ENCODE data around the gene UBE2K.
"Not testable (repeated sequence)": the region's sequence is repeated elsewhere in the genome, so short reads cannot be mapped to it uniquely, and the experiment has no call there.

Gene UBE2K

GRCh38 chr4:39682138-39682537 lies 15.8 kb upstream of the UBE2K start:
- H3K9ac ChIP-seq = peak overlapping the region in 1 of 11 experiments; percentile 17; a peak in 2 of 22 replicates
- no peaks in the 10 kb centered on the region for H3K27me3 ChIP-seq
- peak overlapping the region in 8 of 11 experiments; percentile 2 to 64 (median 44); a peak in 14 of 22 replicates for H3K27ac ChIP-seq
- no peaks in the 10 kb centered on the region for H3K36me3 ChIP-seq
- peak overlapping the region; percentile 36 to 70 (median 61) for H3K4me2 ChIP-seq
- H3K4me3 ChIP-seq = no peak overlapping the region
- peaks cover 16 to 41% (median 22%) of the 10 kb centered on the region in 10 experiments for H3K4me1 ChIP-seq
- no peaks in the 10 kb centered on the region for H3K9me3 ChIP-seq (replicated peaks in 1 of 11)
- H4K20me1 ChIP-seq = no peaks in the 10 kb centered on the region
- no peak for TF ChIP-seq Cebpa-rat (IDR thresholded peaks at IDR 0.05)

DNA sequence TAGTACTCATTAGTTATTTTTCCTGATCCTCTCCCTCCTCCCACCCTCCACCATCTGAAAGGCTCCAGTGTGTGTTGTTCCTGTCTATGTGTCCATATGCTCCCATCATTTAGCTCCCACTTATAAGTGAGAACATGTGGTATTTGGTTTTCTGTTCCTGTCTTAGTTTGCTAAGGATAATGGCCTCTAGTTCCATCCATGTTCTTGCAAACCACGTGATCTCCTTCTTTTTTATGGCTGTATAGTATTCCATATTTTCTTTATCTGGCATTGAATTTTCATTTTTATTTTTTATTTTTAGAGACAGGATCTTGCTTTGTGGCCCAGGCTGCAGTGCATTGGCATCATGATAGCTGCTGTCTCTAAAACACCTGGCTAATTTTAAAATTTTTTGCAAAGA lies 11.9 kb upstream of the UBE2K start:
- H3K4me3 ChIP-seq = no peak overlapping the region
- no peak overlapping the region for H3K27ac ChIP-seq
- peaks cover 16 to 25% (median 21%) of the 10 kb centered on the region in 10 experiments for H3K4me1 ChIP-seq
- no peaks in the 10 kb centered on the region for H3K36me3 ChIP-seq
- no peaks in the 10 kb centered on the region for H3K27me3 ChIP-seq
- TF ChIP-seq Cebpa-rat (IDR thresholded peaks at IDR 0.05) = no peak
- H3K9ac ChIP-seq = no peak overlapping the region
- no peak overlapping the region for H3K4me2 ChIP-seq
- H3K9me3 ChIP-seq (replicated peaks in 1 of 11) = no peaks in the 10 kb centered on the region
- no peaks in the 10 kb centered on the region for H4K20me1 ChIP-seq

DNA sequence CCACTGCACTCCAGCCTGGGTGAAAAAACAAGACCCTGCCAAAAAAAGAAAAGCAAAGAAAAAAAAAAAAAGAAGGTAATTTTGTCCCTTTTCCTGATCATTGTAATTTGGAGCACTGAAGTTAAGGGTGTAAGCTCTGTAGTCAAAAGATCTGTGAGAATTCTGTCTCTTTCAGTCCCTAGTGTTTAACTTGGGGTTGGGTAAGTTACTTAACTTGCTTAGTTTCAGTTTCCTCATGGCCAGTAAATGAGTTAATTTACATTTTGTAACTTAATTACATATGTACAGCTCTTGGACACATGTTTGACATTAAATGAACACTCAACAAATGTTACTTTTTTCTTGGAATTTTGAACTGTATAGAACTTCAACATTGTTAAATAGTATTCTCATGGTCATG lies 10.9 kb upstream of the UBE2K start:
- H4K20me1 ChIP-seq = no peaks in the 10 kb centered on the region
- H3K36me3 ChIP-seq = no peaks in the 10 kb centered on the region
- peaks cover 10 to 15% (median 11%) of the 10 kb centered on the region in 10 experiments for H3K4me1 ChIP-seq
- H3K27me3 ChIP-seq = no peaks in the 10 kb centered on the region
- H3K9me3 ChIP-seq (replicated peaks in 1 of 11) = no peaks in the 10 kb centered on the region
- peak overlapping the region in 2 of 11 experiments; percentile 6 to 29; a peak in 2 of 22 replicates for H3K4me2 ChIP-seq
- H3K4me3 ChIP-seq = no peak overlapping the region
- H3K27ac ChIP-seq = no peak overlapping the region
- no peak for TF ChIP-seq Cebpa-rat (IDR thresholded peaks at IDR 0.05)
- H3K9ac ChIP-seq = no peak overlapping the region

DNA sequence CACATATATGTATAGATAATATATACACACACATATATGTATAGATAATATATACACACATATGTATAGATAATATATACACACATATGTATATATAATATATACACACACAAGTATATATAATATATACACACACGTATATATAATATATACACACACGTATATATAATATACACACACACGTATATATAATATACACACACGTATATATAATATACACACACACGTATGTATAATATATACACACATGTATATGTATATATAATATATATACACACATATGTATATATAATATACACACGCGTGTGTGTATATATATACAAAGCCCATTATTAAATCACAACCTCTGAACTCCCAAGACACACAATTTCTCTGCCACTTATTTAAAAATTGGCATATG lies 8.0 kb upstream of the UBE2K start:
- no peaks in the 10 kb centered on the region for H3K36me3 ChIP-seq
- no peak overlapping the region for H3K4me3 ChIP-seq
- H3K27ac ChIP-seq = no peak overlapping the region
- no peak for TF ChIP-seq Cebpa-rat (IDR thresholded peaks at IDR 0.05)
- H3K27me3 ChIP-seq = no peaks in the 10 kb centered on the region
- no peaks in the 10 kb centered on the region for H3K9me3 ChIP-seq (replicated peaks in 1 of 11)
- H3K4me1 ChIP-seq = peaks cover 0 to 4% (median 0%) of the 10 kb centered on the region in 10 experiments; a peak in 2 of 20 replicates
- H3K9ac ChIP-seq = no peak overlapping the region
- H3K4me2 ChIP-seq = no peak overlapping the region
- H4K20me1 ChIP-seq = no peaks in the 10 kb centered on the region

- Histone ChIP-seq H3K4me1 (peaks cover 14 to 38% (median 26%) of the 10 kb centered on the region in 10 experiments), H3K27ac (peak overlapping the region; percentile 85 to 98 (median 97)), H3K4me3 (peak overlapping the region; percentile 79 to 97 (median 93)), H4K20me1 (peaks cover 41 to 53% (median 50%) of the 10 kb centered on the region in 11 experiments), H3K4me2 (peak overlapping the region; percentile 74 to 95 (median 85)), H3K9ac (peak overlapping the region; percentile 89 to 98 (median 96)), H3K36me3 (peaks cover 19 to 24% (median 22%) of the 10 kb centered on the region in 11 experiments), H3K27me3 (no peaks in the 10 kb centered on the region), H3K9me3 (replicated peaks in 1 of 11) (no peaks in the 10 kb centered on the region)
- no peak for TF ChIP-seq Cebpa-rat (IDR thresholded peaks at IDR 0.05)
These were observed 581 bp downstream of the UBE2K start for GRCh38 chr4:39698424-39699009.

- Histone ChIP-seq H3K27me3 (no peaks in the 10 kb centered on the region), H3K9me3 (replicated peaks in 1 of 11) (0 out of 22 replicates have a peak, but pooled peaks cover 0 to 4% (median 0%) of the 10 kb centered on the region in 11 experiments), H3K9ac (peak overlapping the region; percentile 46 to 98 (median 96); a peak in 17 of 22 replicates), H3K4me2 (peak overlapping the region; percentile 74 to 95 (median 85); a peak in 21 of 22 replicates), H3K4me3 (peak overlapping the region; percentile 79 to 97 (median 93)), H3K27ac (peak overlapping the region in 9 of 11 experiments; percentile 2 to 98 (median 45); a peak in 16 of 22 replicates), H3K4me1 (peaks cover 14 to 38% (median 26%) of the 10 kb centered on the region in 10 experiments), H3K36me3 (peaks cover 28 to 36% (median 33%) of the 10 kb centered on the region in 11 experiments), H4K20me1 (peaks cover 54 to 66% (median 63%) of the 10 kb centered on the region in 11 experiments)
- no peak for TF ChIP-seq Cebpa-rat (IDR thresholded peaks at IDR 0.05)
These were observed 1.9 kb downstream of the UBE2K start for GRCh38 chr4:39699687-39700409.

DNA sequence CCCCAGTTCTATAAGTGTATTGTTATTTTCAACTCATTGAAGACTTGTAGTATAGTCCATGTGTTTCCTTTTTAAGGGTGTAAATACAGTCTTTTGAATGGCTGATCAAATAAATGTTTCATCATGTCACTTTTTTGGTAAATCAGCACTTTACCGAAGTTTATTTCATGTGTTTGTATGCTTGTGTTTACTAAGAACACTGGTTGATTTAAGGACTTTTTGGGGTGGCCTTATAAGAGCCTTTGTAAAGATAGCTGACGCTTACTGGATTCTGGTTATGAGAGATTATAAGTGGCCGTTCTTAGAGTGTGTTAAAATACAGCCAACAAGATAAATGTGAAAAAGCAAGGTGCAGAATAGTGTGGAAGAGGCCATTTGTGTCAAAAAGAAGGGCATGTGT lies 2.6 kb downstream of the UBE2K start:
- H3K4me2 ChIP-seq = peak overlapping the region; percentile 74 to 95 (median 85)
- no peak for TF ChIP-seq Cebpa-rat (IDR thresholded peaks at IDR 0.05)
- peaks cover 0 to 5% (median 0%) of the 10 kb centered on the region in 11 experiments; a peak in 2 of 22 replicates for H3K9me3 ChIP-seq (replicated peaks in 1 of 11)
- peak overlapping the region; percentile 79 to 97 (median 93); a peak in 16 of 20 replicates for H3K4me3 ChIP-seq
- peak overlapping the region; percentile 6 to 98 (median 96); a peak in 16 of 22 replicates for H3K9ac ChIP-seq
- peaks cover 14 to 38% (median 26%) of the 10 kb centered on the region in 10 experiments for H3K4me1 ChIP-seq
- peak overlapping the region in 7 of 11 experiments; percentile 2 to 98 (median 97); a peak in 9 of 22 replicates for H3K27ac ChIP-seq
- H4K20me1 ChIP-seq = peaks cover 61 to 73% (median 70%) of the 10 kb centered on the region in 11 experiments
- no peaks in the 10 kb centered on the region for H3K27me3 ChIP-seq
- peaks cover 35 to 43% (median 40%) of the 10 kb centered on the region in 11 experiments for H3K36me3 ChIP-seq

DNA sequence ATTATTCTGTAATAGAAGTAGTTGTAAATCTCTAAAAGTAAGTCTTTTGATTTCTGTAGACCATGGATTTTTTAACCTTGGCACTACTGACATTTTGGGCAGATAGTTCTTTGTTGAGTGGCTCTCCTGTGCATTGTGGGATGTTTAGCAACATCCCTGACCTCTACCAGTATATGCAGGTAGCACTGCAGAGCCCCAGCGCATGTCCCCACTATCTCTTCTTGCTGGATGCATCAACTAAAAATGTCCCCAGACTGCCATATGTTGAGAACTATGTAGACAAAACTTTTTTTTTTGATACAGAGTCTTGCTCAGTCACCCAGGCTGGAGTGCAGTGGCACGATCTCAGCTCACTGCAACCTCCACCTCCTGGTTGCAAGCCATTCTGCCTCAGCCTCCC lies 4.8 kb downstream of the UBE2K start:
- H3K36me3 ChIP-seq = peaks cover 37 to 65% (median 58%) of the 10 kb centered on the region in 11 experiments
- H3K4me3 ChIP-seq = no peak overlapping the region
- H3K4me1 ChIP-seq = peaks cover 4 to 47% (median 20%) of the 10 kb centered on the region in 10 experiments; a peak in 17 of 20 replicates
- no peak overlapping the region for H3K9ac ChIP-seq
- H3K27me3 ChIP-seq = no peaks in the 10 kb centered on the region
- peaks cover 0 to 6% (median 0%) of the 10 kb centered on the region in 11 experiments; a peak in 2 of 22 replicates for H3K9me3 ChIP-seq (replicated peaks in 1 of 11)
- peaks cover 83 to 95% (median 92%) of the 10 kb centered on the region in 11 experiments for H4K20me1 ChIP-seq
- TF ChIP-seq Cebpa-rat (IDR thresholded peaks at IDR 0.05) = no peak
- no peak overlapping the region for H3K27ac ChIP-seq
- no peak overlapping the region for H3K4me2 ChIP-seq

- Histone ChIP-seq H4K20me1 (peaks cover 96 to 100% (median 100%) of the 10 kb centered on the region in 11 experiments), H3K4me1 (peaks cover 4 to 61% (median 34%) of the 10 kb centered on the region in 10 experiments; a peak in 18 of 20 replicates), H3K36me3 (peaks cover 37 to 71% (median 61%) of the 10 kb centered on the region in 11 experiments)
- not testable (repeated sequence) for H3K4me2 ChIP-seq; H3K27me3 ChIP-seq; H3K9ac ChIP-seq; H3K9me3 ChIP-seq (replicated peaks in 1 of 11); H3K4me3 ChIP-seq; H3K27ac ChIP-seq
These were observed 6.9 kb downstream of the UBE2K start for GRCh38 chr4:39704789-39705188.
